SK-N-SH (cell line): ENCODE measurements around the gene GLYR1. TPM values are rescaled to one million over a fixed set of nuclear protein-coding genes. Genes with fewer than 3 reads are reported as not detected.

Experiments used
- CTCF ChIA-PET: fragments of 300-600, 350-600 bp; formaldehyde crosslinking; extraction: SDS; loops from one replicate; lab custom pipeline; 2021; lab: Yijun Ruan, JAX
- POLR2A ChIA-PET: fragments of 350-600 bp; sonication (Branson Sonifier 250); formaldehyde crosslinking; extraction: SDS; loops from one replicate; lab custom pipeline; 2020; ENCODE audit warnings: antibody characterized with exemption, inconsistent platforms; lab: Yijun Ruan, JAX
- DNase-seq: peaks from one replicate; pipeline ENCODE4 v3.0.0; 2012
- H2AFZ ChIP-seq: fragments of 200-600 bp; sonication (generic); 2 replicates; pipeline ENCODE4 v1.8.1; 2016; ENCODE audit warnings: antibody characterized with exemption, mild to moderate bottlenecking, low read depth
- H3F3A ChIP-seq: fragments of 200-600 bp; sonication (generic); replicated peaks from 2 replicates; pipeline ENCODE3; 2016; ENCODE audit warnings: antibody characterized with exemption, mild to moderate bottlenecking; ENCODE audit not compliant: insufficient read depth
- H3K27ac ChIP-seq, 2 experiments: fragments of 200-500 bp in 1 of 2; fragments of 200-600 bp in 1 of 2; sonication (Bioruptor generic) in 1 of 2; sonication (generic), shearing (Covaris generic) in 1 of 2; 2 replicates each; pipeline versions ENCODE4 v1.5.1 to v1.6.1; 2014 to 2016; ENCODE audit warnings: low read depth in 2 of 2, inconsistent platforms in 1 of 2, low read length in 1 of 2, mild to moderate bottlenecking in 1 of 2, mixed read lengths in 1 of 2
- H3K27me3 ChIP-seq: fragments of 200-600 bp; sonication (generic), shearing (Covaris generic); 2 replicates; pipeline ENCODE4 v1.6.1; 2016; ENCODE audit warnings: mixed run types; ENCODE audit not compliant: insufficient read depth
- H3K36me3 ChIP-seq, 2 experiments: fragments of 200-500 bp in 1 of 2; fragments of 200-600 bp in 1 of 2; sonication (Bioruptor generic) in 1 of 2; sonication (generic) in 1 of 2; replicated peaks in 1 of 2; 2 replicates each; pipeline versions ENCODE3 to v1.5.1; 2014 to 2016; ENCODE audit warnings: low read length in 1 of 2, mild to moderate bottlenecking in 1 of 2; ENCODE audit not compliant: insufficient read depth in 2 of 2, control insufficient read depth in 1 of 2
- H3K4me1 ChIP-seq, 2 experiments: fragments of 200-500 bp in 1 of 2; fragments of 200-600 bp in 1 of 2; sonication (Bioruptor generic) in 1 of 2; sonication (generic), shearing (Covaris generic) in 1 of 2; 2 replicates each; pipeline versions ENCODE4 v1.5.1 to v1.6.1; 2014 to 2016; ENCODE audit warnings: low read depth in 1 of 2, low read length in 1 of 2, mixed run types in 1 of 2; ENCODE audit not compliant: insufficient read depth in 2 of 2, control insufficient read depth in 1 of 2
- H3K4me2 ChIP-seq: fragments of 200-600 bp; sonication (generic), shearing (Covaris generic); 2 replicates; pipeline ENCODE4 v1.6.1; 2017; ENCODE audit warnings: mixed run types
- H3K4me3 ChIP-seq, 2 experiments: fragments of 200-500 bp in 1 of 2; fragments of 200-600 bp in 1 of 2; sonication (Bioruptor generic) in 1 of 2; sonication (generic), shearing (Covaris generic) in 1 of 2; 2 replicates each; pipeline versions ENCODE4 v1.5.1 to v1.8.1; 2014 to 2016; ENCODE audit warnings: low read depth in 2 of 2, inconsistent platforms in 1 of 2, low read length in 1 of 2, mild to moderate bottlenecking in 1 of 2, mixed read lengths in 1 of 2, moderate library complexity in 1 of 2
- H3K79me2 ChIP-seq: fragments of 200-600 bp; sonication (generic); 2 replicates; pipeline ENCODE4 v1.8.1; 2017; ENCODE audit warnings: mild to moderate bottlenecking; ENCODE audit not compliant: insufficient read depth
- H3K9ac ChIP-seq: fragments of 200-600 bp; sonication (generic); 2 replicates; pipeline ENCODE4 v1.6.1; 2017; ENCODE audit warnings: mixed run types
- H3K9me2 ChIP-seq: fragments of 200-600 bp; sonication (generic); 2 replicates; pipeline ENCODE4 v1.6.1; 2017; ENCODE audit warnings: mixed run types
- H3K9me3 ChIP-seq: fragments of 200-600 bp; sonication (generic); 2 replicates; pipeline ENCODE4 v1.6.1; 2017; ENCODE audit warnings: mixed run types, mild to moderate bottlenecking, moderate library complexity
- H4K20me1 ChIP-seq: fragments of 200-600 bp; sonication (generic); 2 replicates; pipeline ENCODE4 v1.6.1; 2017; ENCODE audit warnings: mild to moderate bottlenecking, mixed run types; ENCODE audit not compliant: insufficient read depth
- ELF1 ChIP-seq: IDR thresholded peaks from 2 replicates; pipeline ENCODE4 v1.4.0; 2012
- EP300 ChIP-seq, 2 experiments: IDR thresholded peaks; 2 replicates each; pipeline versions ENCODE4 v1.4.0 to v1.6.1; 2012; ENCODE audit warnings: borderline replicate concordance in 1 of 2, low read depth in 1 of 2, low read length in 1 of 2
- EZH2phosphoT487 ChIP-seq: fragments of 200-600 bp; sonication (generic); IDR thresholded peaks from 2 replicates; pipeline ENCODE4 v1.6.1; 2017; ENCODE audit warnings: low read depth, mixed run types, mild to moderate bottlenecking, antibody characterized with exemption, moderate library complexity, borderline replicate concordance
- FOSL2 ChIP-seq: IDR thresholded peaks from 2 replicates; pipeline ENCODE4 v1.4.0; 2012; ENCODE audit warnings: low read depth, mild to moderate bottlenecking, moderate library complexity, borderline replicate concordance
- FOXJ3 ChIP-seq: sonication (generic); formaldehyde crosslinking; IDR thresholded peaks from 2 replicates; pipeline ENCODE4 v1.5.1; 2020; ENCODE audit warnings: mild to moderate bottlenecking, missing genetic modification reagents
- FOXM1 ChIP-seq: IDR thresholded peaks from 2 replicates; pipeline ENCODE4 v1.4.0; 2012; ENCODE audit warnings: low read depth, mild to moderate bottlenecking
- GATA2 ChIP-seq: sonication (generic); formaldehyde crosslinking; IDR thresholded peaks from 2 replicates; pipeline ENCODE4 v1.5.0; 2020; ENCODE audit warnings: mild to moderate bottlenecking, missing genetic modification reagents
- IRF3 ChIP-seq: fragments of 150-350 bp; IDR thresholded peaks from 2 replicates; pipeline ENCODE4 v1.6.1; 2016; ENCODE audit warnings: mild to moderate bottlenecking, low read depth, low read length
- MEF2A ChIP-seq: IDR thresholded peaks from 2 replicates; pipeline ENCODE4 v1.4.0; 2012; ENCODE audit warnings: low read depth, borderline replicate concordance
- PBX3 ChIP-seq: IDR thresholded peaks from 2 replicates; pipeline ENCODE4; 2012
- RAD21 ChIP-seq: IDR thresholded peaks from 2 replicates; pipeline ENCODE4 v1.6.1; 2012; ENCODE audit warnings: mild to moderate bottlenecking, low read length
- RCOR1 ChIP-seq: fragments of 150-350 bp; IDR thresholded peaks from 2 replicates; pipeline ENCODE4 v1.6.1; 2017; ENCODE audit warnings: antibody characterized with exemption, low read length
- TCF12 ChIP-seq: IDR thresholded peaks from 2 replicates; pipeline ENCODE4 v1.4.0; 2012
- TEAD4 ChIP-seq: IDR thresholded peaks from 2 replicates; pipeline ENCODE4 v1.4.0; 2012; ENCODE audit warnings: mild to moderate bottlenecking, borderline replicate concordance; ENCODE audit not compliant: insufficient read depth
- USF1 ChIP-seq: IDR thresholded peaks from 2 replicates; pipeline ENCODE4 v1.4.0; 2012; ENCODE audit warnings: low read depth, borderline replicate concordance
- YY1 ChIP-seq: IDR thresholded peaks from 2 replicates; pipeline ENCODE4 v1.4.0; 2012; ENCODE audit warnings: low read depth, mild to moderate bottlenecking
- ZBTB33 ChIP-seq: IDR thresholded peaks from 2 replicates; pipeline ENCODE4 v1.4.0; 2012; ENCODE audit warnings: low read depth, borderline replicate concordance
- WGBS: methylation state at CpG from one replicate; pipeline ENCODE4 v1.1.6; 2017; ENCODE audit warnings: low lambda C conversion rate; 5-methylcytosine and 5-hydroxymethylcytosine counted together
- polyA plus RNA-seq, 3 experiments: library from polyadenylated mRNA; depleted of rRNA; stranded (reverse); fragments of >200 nt; gene quantifications; 2 replicates each; pipeline ENCODE4 v1.2.3, GENCODE V29; 2012
- TF ChIP-seq, protein P1 (sequence below): fragments of 150-350 bp; IDR thresholded peaks from 2 replicates; pipeline ENCODE4 v1.6.1; 2017; ENCODE audit warnings: antibody characterized with exemption, low read length, low read depth, borderline replicate concordance

Gene GLYR1
- polyA plus RNA-seq, 1 of the 3 experiments (the other 2 are of a cell fraction): 40.1 TPM

DNA sequence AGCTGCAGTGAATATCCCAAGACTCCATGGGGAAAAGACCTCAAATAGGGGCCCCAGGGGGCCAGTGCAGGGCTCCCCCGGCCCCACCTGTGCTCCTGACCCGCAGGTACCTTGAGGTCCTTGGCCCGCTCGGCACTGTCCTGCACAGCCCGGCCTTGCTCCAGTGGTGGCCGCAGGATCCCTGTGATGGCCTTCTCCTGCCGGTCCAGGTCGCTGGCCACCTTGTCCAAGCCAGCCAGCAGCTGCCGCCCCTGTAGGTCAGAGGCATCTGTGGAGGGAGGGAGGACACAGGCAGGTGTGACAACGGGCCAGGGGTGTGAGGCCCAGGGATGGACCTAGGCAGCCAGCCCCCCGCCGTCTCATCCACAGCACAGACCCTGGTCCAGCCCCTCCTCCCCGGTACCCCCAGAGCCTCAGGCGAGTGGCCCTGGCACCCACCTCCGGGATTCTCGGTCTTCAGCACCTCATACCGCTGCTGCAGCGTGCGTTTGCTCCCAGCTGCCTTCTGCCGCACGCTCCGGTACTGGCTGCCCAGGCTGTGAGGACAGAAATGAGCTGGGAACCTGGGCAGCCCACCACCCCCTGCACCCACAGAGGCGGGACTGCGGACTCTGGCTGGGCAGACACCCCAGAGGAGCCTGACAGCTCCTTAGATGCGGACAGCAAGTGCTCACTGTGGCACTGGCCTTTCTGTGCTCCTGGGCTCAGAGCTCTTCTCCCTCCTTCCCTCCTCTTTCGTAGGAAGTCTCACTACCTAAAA lies 46.2 kb upstream of the GLYR1 start (continued):
- TF ChIP-seq, protein P1, sequence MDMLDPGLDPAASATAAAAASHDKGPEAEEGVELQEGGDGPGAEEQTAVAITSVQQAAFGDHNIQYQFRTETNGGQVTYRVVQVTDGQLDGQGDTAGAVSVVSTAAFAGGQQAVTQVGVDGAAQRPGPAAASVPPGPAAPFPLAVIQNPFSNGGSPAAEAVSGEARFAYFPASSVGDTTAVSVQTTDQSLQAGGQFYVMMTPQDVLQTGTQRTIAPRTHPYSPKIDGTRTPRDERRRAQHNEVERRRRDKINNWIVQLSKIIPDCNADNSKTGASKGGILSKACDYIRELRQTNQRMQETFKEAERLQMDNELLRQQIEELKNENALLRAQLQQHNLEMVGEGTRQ: no peak
- TF ChIP-seq EZH2phosphoT487 (no peak), GATA2 (CRISPR knock-in tag) (no peak), IRF3 (no peak), RCOR1 (no peak), ELF1 (no peak), TEAD4 (no peak), USF1 (no peak), PBX3 (no peak)

GRCh38 chr16:4892361-4893102 lies 45.4 kb upstream of the GLYR1 start:
- H2AFZ ChIP-seq: no peak overlapping the region
- TF ChIP-seq FOSL2: no peak
- no peak for TF ChIP-seq RAD21
- no peak for TF ChIP-seq MEF2A
- no peak for TF ChIP-seq EP300 (IDR thresholded peaks at IDR 0.05; ENCODE audit: borderline replicate concordance in 1 of 2, low read depth in 1 of 2, low read length in 1 of 2)
- no peak for TF ChIP-seq TCF12
- no peak for TF ChIP-seq FOXJ3 (CRISPR knock-in tag)
- TF ChIP-seq ZBTB33: no peak
- TF ChIP-seq FOXM1: no peak
- no peak for TF ChIP-seq YY1
- TF ChIP-seq, all 33 proteins: peak for 0
- no peaks in the 10 kb centered on the region for H3K4me1 ChIP-seq
- H3K9me2 ChIP-seq: no peaks in the 10 kb centered on the region
- no peaks in the 10 kb centered on the region for H4K20me1 ChIP-seq
- H3K4me2 ChIP-seq: no peak overlapping the region
- no peak overlapping the region for H3K4me3 ChIP-seq
- ChIA-PET CTCF (interaction anchor here (0.5 kb wide), 1 partner anchor 493 kb away, joined by 5 read pairs; no protein-coding TSS in a partner anchor), POLR2A (no interaction called here)
- no peaks in the 10 kb centered on the region for H3K27me3 ChIP-seq
- H3K27ac ChIP-seq: no peak overlapping the region
- peaks cover 0 to 39% of the 10 kb centered on the region in 2 experiments for H3K36me3 ChIP-seq
- DNase-seq: no peak
- WGBS: 85% methylated on average over 8 of the region's 23 CpGs
- no peaks in the 10 kb centered on the region for H3F3A ChIP-seq
- no peak overlapping the region for H3K9ac ChIP-seq
- H3K9me3 ChIP-seq: no peaks in the 10 kb centered on the region
- H3K79me2 ChIP-seq: no peaks in the 10 kb centered on the region
